GM12874 (cell line): Measurements from ENCODE around the gene RXRA.

Experiments
- CTCF ChIP-seq: IDR thresholded peaks from 2 replicates; pipeline ENCODE4 v1.5.1; 2011; ENCODE audit warnings: low read depth, mild to moderate bottlenecking, control low read depth, low read length, moderate library complexity; ENCODE audit not compliant: insufficient read depth

The RXRA gene

GRCh38 chr9:134306636-134307600 lies 19.3 kb upstream of the RXRA start:
- no peak for TF ChIP-seq CTCF

GRCh38 chr9:134307674-134308638 lies 18.3 kb upstream of the RXRA start:
- no peak for TF ChIP-seq CTCF

- no peak for TF ChIP-seq CTCF
Measured at GRCh38 chr9:134313470-134313869, 12.8 kb upstream of the RXRA start.

- no peak for TF ChIP-seq CTCF
Measured at GRCh38 chr9:134314039-134314949, 12.0 kb upstream of the RXRA start.

- no peak for TF ChIP-seq CTCF
Measured at GRCh38 chr9:134314950-134315715, 11.1 kb upstream of the RXRA start.

GRCh38 chr9:134315716-134316448 lies 10.4 kb upstream of the RXRA start:
- TF ChIP-seq CTCF: no peak
